GM12878 (cell line): ENCODE results near the gene FAS. TPM values are rescaled to one million over a fixed set of nuclear protein-coding genes. Genes with fewer than 3 reads are reported as not detected.

Experiments used
- BHLHE40 ChIP-seq, 2 experiments: fragments of 450-650 bp in 1 of 2; IDR thresholded peaks; 2 replicates each; pipeline ENCODE4 v1.6.1; 2011 to 2017; ENCODE audit warnings: low read depth in 2 of 2, borderline replicate concordance in 1 of 2, improper control_type of control experiment in 1 of 2, low read length in 1 of 2, mild to moderate bottlenecking in 1 of 2
- CHD1 ChIP-seq: IDR thresholded peaks from 2 replicates; pipeline ENCODE4 v1.6.1; 2012; ENCODE audit warnings: low read depth, low read length, improper control_type of control experiment
- CHD4 ChIP-seq: fragments of 200-600 bp; sonication (generic); IDR thresholded peaks from 2 replicates; pipeline ENCODE4 v1.6.1; 2016; ENCODE audit warnings: mild to moderate bottlenecking
- CREB1 ChIP-seq: IDR thresholded peaks from 2 replicates; pipeline ENCODE4 v1.6.1; 2012; ENCODE audit warnings: low read depth, mild to moderate bottlenecking, inconsistent platforms
- EZH2 ChIP-seq: IDR thresholded peaks from 2 replicates; pipeline ENCODE4 v1.6.1; 2012; ENCODE audit warnings: low read depth, mild to moderate bottlenecking, control low read depth, inconsistent platforms, low read length, borderline replicate concordance; ENCODE audit not compliant: control insufficient read depth
- KLF5 ChIP-seq: fragments of 450-650 bp; IDR thresholded peaks from 2 replicates; pipeline ENCODE4 v1.6.1; 2014; ENCODE audit warnings: mild to moderate bottlenecking; ENCODE audit not compliant: partially characterized antibody
- LARP7 ChIP-seq: fragments of 450-650 bp; IDR thresholded peaks from 2 replicates; pipeline ENCODE4 v1.6.1; 2017; ENCODE audit warnings: mild to moderate bottlenecking
- MTA3 ChIP-seq: IDR thresholded peaks from 2 replicates; pipeline ENCODE4 v1.6.1; 2012; ENCODE audit warnings: low read length, inconsistent platforms, borderline replicate concordance
- NFYB ChIP-seq: IDR thresholded peaks from 2 replicates; pipeline ENCODE4 v1.6.1; 2011; ENCODE audit warnings: low read depth, mild to moderate bottlenecking, low read length, improper control_type of control experiment, moderate library complexity; ENCODE audit not compliant: insufficient read depth
- NRF1 ChIP-seq: conservative IDR thresholded peaks from 2 replicates; pipeline ENCODE4 v1.6.1; 2011; ENCODE audit warnings: mild to moderate bottlenecking, low read depth, low read length, improper control_type of control experiment
- RCOR1 ChIP-seq: conservative IDR thresholded peaks from 2 replicates; pipeline ENCODE4 v1.6.1; 2012; ENCODE audit warnings: low read depth, low read length, improper control_type of control experiment
- RUNX3 ChIP-seq: IDR thresholded peaks from 2 replicates; pipeline ENCODE4 v1.6.1; 2012; ENCODE audit warnings: low read length, inconsistent platforms
- TCF3 ChIP-seq: IDR thresholded peaks from 2 replicates; pipeline ENCODE4 v1.6.1; 2012; ENCODE audit warnings: low read depth, mild to moderate bottlenecking, low read length, borderline replicate concordance; ENCODE audit not compliant: insufficient read depth
- ZBED1 ChIP-seq: IDR thresholded peaks from 2 replicates; pipeline ENCODE4 v1.6.1; 2016; ENCODE audit warnings: borderline replicate concordance
- ZNF217 ChIP-seq: fragments of 450-650 bp; IDR thresholded peaks from 2 replicates; pipeline ENCODE4 v1.6.1; 2017; ENCODE audit warnings: antibody characterized with exemption, mild to moderate bottlenecking
- ZNF592 ChIP-seq: fragments of 450-650 bp; IDR thresholded peaks from 2 replicates; pipeline ENCODE4 v1.6.1; 2017; ENCODE audit warnings: mild to moderate bottlenecking, moderate library complexity
- ZNF622 ChIP-seq: fragments of 450-650 bp; IDR thresholded peaks from 2 replicates; pipeline ENCODE4 v1.6.1; 2017; ENCODE audit warnings: mild to moderate bottlenecking, inconsistent platforms
- polyA plus RNA-seq, 11 experiments: library from polyadenylated mRNA; depleted of rRNA in 4 of 11; unstranded in 6 of 11; stranded (reverse) in 5 of 11; fragments of >200 nt; fragmentation: Nextera tagmentation in 4 of 11; fragmentation: Illumina TruSeq in 1 of 11; extraction: Ambion mirVana in 4 of 11; extraction: Trizol in 1 of 11; gene quantifications; 1 replicate in 1 of 11; 2 replicates in 10 of 11; pipeline versions ENCODE4 v1.2.1 to v1.2.3, GENCODE V29; 2011 to 2016; ENCODE audit warnings: inconsistent platforms in 2 of 11, missing spikeins in 2 of 11, low read depth in 1 of 11
- total RNA-seq, 4 experiments: library from RNA; depleted of rRNA in 3 of 4; stranded (reverse); fragments of >200 nt in 3 of 4; fragmentation: Illumina TruSeq in 1 of 4; extraction: Trizol in 1 of 4; gene quantifications; 2 replicates each; pipeline versions ENCODE4 v1.2.1 to v1.2.3, GENCODE V29; 2013 to 2021
- TF ChIP-seq, protein P1 (sequence below): fragments of 450-650 bp; formaldehyde crosslinking; IDR thresholded peaks from 2 replicates; pipeline ENCODE4 v1.4.0; 2020; ENCODE audit warnings: mild to moderate bottlenecking, moderate library complexity
- TF ChIP-seq, protein P2 (sequence below): IDR thresholded peaks from 2 replicates; pipeline ENCODE4 v1.6.1; 2012; ENCODE audit warnings: low read depth, low read length, improper control_type of control experiment
- TF ChIP-seq, protein P3 (sequence below): fragments of 450-650 bp; IDR thresholded peaks from 2 replicates; pipeline ENCODE4 v1.6.1; 2017; ENCODE audit warnings: antibody characterized with exemption, mild to moderate bottlenecking, moderate library complexity

The FAS gene
- total and polyA plus RNA-seq, 10 of the 15 experiments (the other 5 are each of a cell fraction or from before 2014, with no cell fraction given) = 50.1 to 147 (median 69.9) TPM

- TF ChIP-seq, protein P1, sequence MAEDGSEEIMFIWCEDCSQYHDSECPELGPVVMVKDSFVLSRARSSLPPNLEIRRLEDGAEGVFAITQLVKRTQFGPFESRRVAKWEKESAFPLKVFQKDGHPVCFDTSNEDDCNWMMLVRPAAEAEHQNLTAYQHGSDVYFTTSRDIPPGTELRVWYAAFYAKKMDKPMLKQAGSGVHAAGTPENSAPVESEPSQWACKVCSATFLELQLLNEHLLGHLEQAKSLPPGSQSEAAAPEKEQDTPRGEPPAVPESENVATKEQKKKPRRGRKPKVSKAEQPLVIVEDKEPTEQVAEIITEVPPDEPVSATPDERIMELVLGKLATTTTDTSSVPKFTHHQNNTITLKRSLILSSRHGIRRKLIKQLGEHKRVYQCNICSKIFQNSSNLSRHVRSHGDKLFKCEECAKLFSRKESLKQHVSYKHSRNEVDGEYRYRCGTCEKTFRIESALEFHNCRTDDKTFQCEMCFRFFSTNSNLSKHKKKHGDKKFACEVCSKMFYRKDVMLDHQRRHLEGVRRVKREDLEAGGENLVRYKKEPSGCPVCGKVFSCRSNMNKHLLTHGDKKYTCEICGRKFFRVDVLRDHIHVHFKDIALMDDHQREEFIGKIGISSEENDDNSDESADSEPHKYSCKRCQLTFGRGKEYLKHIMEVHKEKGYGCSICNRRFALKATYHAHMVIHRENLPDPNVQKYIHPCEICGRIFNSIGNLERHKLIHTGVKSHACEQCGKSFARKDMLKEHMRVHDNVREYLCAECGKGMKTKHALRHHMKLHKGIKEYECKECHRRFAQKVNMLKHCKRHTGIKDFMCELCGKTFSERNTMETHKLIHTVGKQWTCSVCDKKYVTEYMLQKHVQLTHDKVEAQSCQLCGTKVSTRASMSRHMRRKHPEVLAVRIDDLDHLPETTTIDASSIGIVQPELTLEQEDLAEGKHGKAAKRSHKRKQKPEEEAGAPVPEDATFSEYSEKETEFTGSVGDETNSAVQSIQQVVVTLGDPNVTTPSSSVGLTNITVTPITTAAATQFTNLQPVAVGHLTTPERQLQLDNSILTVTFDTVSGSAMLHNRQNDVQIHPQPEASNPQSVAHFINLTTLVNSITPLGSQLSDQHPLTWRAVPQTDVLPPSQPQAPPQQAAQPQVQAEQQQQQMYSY = no peak
- no peak for TF ChIP-seq ZNF217
- no peak for TF ChIP-seq ZBED1
- peak; percentile 19; the same call in 1 of the 2 replicates for TF ChIP-seq RUNX3
- no peak for TF ChIP-seq NFYB
- no peak for TF ChIP-seq RCOR1
- TF ChIP-seq ZNF592 = no peak
- TF ChIP-seq LARP7 = no peak
- TF ChIP-seq, protein P2, sequence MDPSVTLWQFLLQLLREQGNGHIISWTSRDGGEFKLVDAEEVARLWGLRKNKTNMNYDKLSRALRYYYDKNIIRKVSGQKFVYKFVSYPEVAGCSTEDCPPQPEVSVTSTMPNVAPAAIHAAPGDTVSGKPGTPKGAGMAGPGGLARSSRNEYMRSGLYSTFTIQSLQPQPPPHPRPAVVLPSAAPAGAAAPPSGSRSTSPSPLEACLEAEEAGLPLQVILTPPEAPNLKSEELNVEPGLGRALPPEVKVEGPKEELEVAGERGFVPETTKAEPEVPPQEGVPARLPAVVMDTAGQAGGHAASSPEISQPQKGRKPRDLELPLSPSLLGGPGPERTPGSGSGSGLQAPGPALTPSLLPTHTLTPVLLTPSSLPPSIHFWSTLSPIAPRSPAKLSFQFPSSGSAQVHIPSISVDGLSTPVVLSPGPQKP = no peak
- peak in 1 of 2 experiments; percentile 5; a peak in 1 of 4 replicates for TF ChIP-seq BHLHE40 (IDR thresholded peaks at IDR 0.05; ENCODE audit: borderline replicate concordance in 1 of 2, low read depth in 2 of 2, low read length in 1 of 2)
- no peak for TF ChIP-seq EZH2
- TF ChIP-seq, protein P3, sequence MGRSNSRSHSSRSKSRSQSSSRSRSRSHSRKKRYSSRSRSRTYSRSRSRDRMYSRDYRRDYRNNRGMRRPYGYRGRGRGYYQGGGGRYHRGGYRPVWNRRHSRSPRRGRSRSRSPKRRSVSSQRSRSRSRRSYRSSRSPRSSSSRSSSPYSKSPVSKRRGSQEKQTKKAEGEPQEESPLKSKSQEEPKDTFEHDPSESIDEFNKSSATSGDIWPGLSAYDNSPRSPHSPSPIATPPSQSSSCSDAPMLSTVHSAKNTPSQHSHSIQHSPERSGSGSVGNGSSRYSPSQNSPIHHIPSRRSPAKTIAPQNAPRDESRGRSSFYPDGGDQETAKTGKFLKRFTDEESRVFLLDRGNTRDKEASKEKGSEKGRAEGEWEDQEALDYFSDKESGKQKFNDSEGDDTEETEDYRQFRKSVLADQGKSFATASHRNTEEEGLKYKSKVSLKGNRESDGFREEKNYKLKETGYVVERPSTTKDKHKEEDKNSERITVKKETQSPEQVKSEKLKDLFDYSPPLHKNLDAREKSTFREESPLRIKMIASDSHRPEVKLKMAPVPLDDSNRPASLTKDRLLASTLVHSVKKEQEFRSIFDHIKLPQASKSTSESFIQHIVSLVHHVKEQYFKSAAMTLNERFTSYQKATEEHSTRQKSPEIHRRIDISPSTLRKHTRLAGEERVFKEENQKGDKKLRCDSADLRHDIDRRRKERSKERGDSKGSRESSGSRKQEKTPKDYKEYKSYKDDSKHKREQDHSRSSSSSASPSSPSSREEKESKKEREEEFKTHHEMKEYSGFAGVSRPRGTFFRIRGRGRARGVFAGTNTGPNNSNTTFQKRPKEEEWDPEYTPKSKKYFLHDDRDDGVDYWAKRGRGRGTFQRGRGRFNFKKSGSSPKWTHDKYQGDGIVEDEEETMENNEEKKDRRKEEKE = no peak
- TF ChIP-seq CHD4 = no peak
- no peak for TF ChIP-seq MTA3
- no peak for TF ChIP-seq NRF1
- TF ChIP-seq TCF3 = no peak
- TF ChIP-seq ZNF622 = no peak
- TF ChIP-seq KLF5 = no peak
- TF ChIP-seq CREB1 = no peak
- 0 out of 2 replicates have a peak, but pooled peaks have one; percentile 17 for TF ChIP-seq CHD1
These were observed 3.4 kb downstream of the FAS start (continued) for GRCh38 chr10:88994019-88994418.
